ENCODE data around the gene EPHX1. TPM values are rescaled to one million over a fixed set of nuclear protein-coding genes. Genes with fewer than 3 reads are reported as not detected.

The EPHX1 gene
- total and polyA plus RNA-seq, 10 of the 15 experiments (the other 5 are each of a cell fraction or from before 2014, with no cell fraction given), result 0.33 to 2.9 (median 0.78) TPM; not detected in 2

DNA sequence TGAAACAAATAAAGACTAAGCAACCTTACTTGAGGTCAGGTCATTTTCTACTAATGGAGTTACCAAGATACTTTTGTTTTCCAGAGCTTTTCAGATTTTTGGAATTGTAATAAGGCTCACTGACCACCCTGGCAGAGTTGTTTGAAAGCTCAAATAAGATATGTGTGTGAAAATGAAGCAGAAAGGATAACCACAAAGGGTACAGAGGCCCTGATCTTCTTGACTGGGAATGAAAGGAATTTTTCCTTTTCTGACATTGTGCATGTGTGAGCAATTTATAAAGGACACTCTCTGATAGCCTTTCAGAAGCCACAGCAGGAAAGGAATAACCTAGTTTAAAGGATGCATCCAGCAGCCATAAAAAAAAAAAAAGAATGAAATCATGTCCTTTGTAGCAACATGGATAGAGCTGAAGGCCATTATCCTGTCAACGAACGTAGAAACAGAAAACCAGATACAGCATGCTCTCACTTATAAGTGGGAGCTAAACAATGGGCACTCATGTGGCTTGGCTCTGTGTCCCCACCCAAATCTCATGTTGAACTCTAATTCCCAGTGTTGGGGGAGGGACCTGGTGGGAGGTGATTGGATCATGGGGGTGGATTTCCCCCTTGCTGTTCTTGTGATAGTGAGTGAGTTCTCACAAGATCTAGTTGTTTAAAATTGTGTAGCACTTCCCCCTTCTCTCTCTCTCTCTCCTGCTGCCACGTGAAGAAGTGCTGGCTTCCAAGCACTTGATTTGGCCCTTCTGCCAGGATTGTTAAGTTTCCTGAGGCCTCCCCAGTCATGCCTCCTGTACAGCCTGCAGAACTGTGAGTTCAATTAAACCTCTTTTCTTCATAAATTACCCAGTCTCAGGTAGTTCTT, 35.4 kb upstream of the EPHX1 start:
- in situ Hi-C loops (cut with MboI), result loop anchor here (5.0 to 10.0 kb wide), 2 partner anchors 138 to 300 kb away; no protein-coding TSS in a partner anchor
- Histone ChIP-seq H3K9me3 (replicated peaks; ENCODE audit: control insufficient read depth, insufficient read depth, low read length) (no peaks in the 10 kb centered on the region; the same call in 2 of the 3 replicates), H3K4me3 (no peak overlapping the region), H3K79me2 (ENCODE audit: control insufficient read depth, insufficient read depth, low read length) (peaks cover 17% of the 10 kb centered on the region), H3K36me3 (ENCODE audit: control insufficient read depth in 2 of 2, insufficient read depth in 2 of 2, low read length in 1 of 2) (no peaks in the 10 kb centered on the region), H3K27me3 (replicated peaks in 1 of 2; ENCODE audit: control insufficient read depth in 2 of 2, insufficient read depth in 2 of 2, low read length in 1 of 2) (no peaks in the 10 kb centered on the region), H4K20me1 (ENCODE audit: control insufficient read depth, insufficient read depth) (no peaks in the 10 kb centered on the region), H2AFZ (ENCODE audit: control insufficient read depth, low read depth, low read length) (no peak overlapping the region), H3K4me2 (ENCODE audit: control insufficient read depth, insufficient read depth) (no peak overlapping the region), H3K4me1 (ENCODE audit: control insufficient read depth, insufficient read depth, low read length) (no peaks in the 10 kb centered on the region), H3K27ac (ENCODE audit: control insufficient read depth, insufficient read depth) (no peak overlapping the region), H3K9ac (ENCODE audit: control insufficient read depth, insufficient read depth, low read length) (no peak overlapping the region)
- intact Hi-C loops (cut with micrococcal nuclease; ENCODE audit: unreplicated experiment), result loop anchor here (5.0 to 10.0 kb wide), 3 partner anchors 148 to 340 kb away; partner anchors contain the start of gene PYCR2
- 67% methylated on average over 3 of the region's 3 CpGs for WGBS (ENCODE audit: insufficient coverage, insufficient replicate concordance, low lambda C conversion rate, missing lambda C conversion rate)
- FAIRE-seq (no peak), DNase-seq (ENCODE audit: low read depth, low spot score) (no peak), ATAC-seq (no peak)
- ChIA-PET SMC1A (ENCODE audit: uncharacterized antibody, unreplicated experiment) (interaction anchor here (1.3 kb wide), 1 partner anchor 9 kb away, joined by 4 read pairs; no protein-coding TSS in a partner anchor), POLR2A (no interaction called here), CTCF (interaction anchor here (0.6 to 6.2 kb wide), 5 partner anchors 9 to 300 kb away, joined by 3 to 57 read pairs (median 4); partner anchors contain the start of gene TMEM63A), RAD21 (ENCODE audit: unreplicated experiment) (interaction anchor here (0.8 to 5.2 kb wide), 4 partner anchors 107 to 309 kb away, joined by 3 to 39 read pairs (median 20); partner anchors contain the start of gene TMEM63A)
- BruUV-seq (replicated peaks), result no TSS peak
- TF ChIP-seq CHD1 (IDR thresholded peaks at IDR 0.05; ENCODE audit: low read depth, low read length), result no peak
- TF ChIP-seq, protein P1, sequence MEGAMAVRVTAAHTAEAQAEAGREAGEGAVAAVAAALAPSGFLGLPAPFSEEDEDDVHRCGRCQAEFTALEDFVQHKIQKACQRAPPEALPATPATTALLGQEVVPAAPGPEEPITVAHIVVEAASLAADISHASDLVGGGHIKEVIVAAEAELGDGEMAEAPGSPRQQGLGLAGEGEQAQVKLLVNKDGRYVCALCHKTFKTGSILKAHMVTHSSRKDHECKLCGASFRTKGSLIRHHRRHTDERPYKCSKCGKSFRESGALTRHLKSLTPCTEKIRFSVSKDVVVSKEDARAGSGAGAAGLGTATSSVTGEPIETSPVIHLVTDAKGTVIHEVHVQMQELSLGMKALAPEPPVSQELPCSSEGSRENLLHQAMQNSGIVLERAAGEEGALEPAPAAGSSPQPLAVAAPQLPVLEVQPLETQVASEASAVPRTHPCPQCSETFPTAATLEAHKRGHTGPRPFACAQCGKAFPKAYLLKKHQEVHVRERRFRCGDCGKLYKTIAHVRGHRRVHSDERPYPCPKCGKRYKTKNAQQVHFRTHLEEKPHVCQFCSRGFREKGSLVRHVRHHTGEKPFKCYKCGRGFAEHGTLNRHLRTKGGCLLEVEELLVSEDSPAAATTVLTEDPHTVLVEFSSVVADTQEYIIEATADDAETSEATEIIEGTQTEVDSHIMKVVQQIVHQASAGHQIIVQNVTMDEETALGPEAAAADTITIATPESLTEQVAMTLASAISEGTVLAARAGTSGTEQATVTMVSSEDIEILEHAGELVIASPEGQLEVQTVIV (IDR thresholded peaks at IDR 0.05; ENCODE audit: borderline replicate concordance, partially characterized antibody), result no peak
- TF ChIP-seq RBBP5 (conservative IDR thresholded peaks at IDR 0.05), result no peak
- TF ChIP-seq TARDBP (IDR thresholded peaks at IDR 0.05; ENCODE audit: borderline replicate concordance), result no peak
- TF ChIP-seq ZNF207 (IDR thresholded peaks at IDR 0.05; ENCODE audit: borderline replicate concordance), result no peak
- TF ChIP-seq SMC3 (IDR thresholded peaks at IDR 0.05; ENCODE audit: borderline replicate concordance, low read length), result no peak
- TF ChIP-seq RB1 (IDR thresholded peaks at IDR 0.05; ENCODE audit: borderline replicate concordance), result no peak
- TF ChIP-seq, protein P2, sequence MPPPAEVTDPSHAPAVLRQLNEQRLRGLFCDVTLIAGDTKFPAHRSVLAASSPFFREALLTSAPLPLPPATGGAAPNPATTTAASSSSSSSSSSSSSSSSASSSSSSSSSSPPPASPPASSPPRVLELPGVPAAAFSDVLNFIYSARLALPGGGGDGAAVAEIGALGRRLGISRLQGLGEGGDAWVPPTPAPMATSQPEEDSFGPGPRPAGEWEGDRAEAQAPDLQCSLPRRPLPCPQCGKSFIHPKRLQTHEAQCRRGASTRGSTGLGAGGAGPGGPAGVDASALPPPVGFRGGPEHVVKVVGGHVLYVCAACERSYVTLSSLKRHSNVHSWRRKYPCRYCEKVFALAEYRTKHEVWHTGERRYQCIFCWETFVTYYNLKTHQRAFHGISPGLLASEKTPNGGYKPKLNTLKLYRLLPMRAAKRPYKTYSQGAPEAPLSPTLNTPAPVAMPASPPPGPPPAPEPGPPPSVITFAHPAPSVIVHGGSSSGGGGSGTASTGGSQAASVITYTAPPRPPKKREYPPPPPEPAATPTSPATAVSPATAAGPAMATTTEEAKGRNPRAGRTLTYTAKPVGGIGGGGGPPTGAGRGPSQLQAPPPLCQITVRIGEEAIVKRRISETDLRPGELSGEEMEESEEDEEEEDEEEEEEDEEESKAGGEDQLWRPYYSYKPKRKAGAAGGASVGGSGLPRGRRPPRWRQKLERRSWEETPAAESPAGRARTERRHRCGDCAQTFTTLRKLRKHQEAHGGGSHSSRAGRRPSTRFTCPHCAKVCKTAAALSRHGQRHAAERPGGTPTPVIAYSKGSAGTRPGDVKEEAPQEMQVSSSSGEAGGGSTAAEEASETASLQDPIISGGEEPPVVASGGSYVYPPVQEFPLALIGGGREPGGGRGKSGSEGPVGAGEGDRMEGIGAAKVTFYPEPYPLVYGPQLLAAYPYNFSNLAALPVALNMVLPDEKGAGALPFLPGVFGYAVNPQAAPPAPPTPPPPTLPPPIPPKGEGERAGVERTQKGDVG (CRISPR knock-in tag; IDR thresholded peaks at IDR 0.05), result no peak
- no peak for TF ChIP-seq NR2C1 (IDR thresholded peaks at IDR 0.05)
- TF ChIP-seq NFIC (IDR thresholded peaks at IDR 0.05; ENCODE audit: low read depth, low read length), result no peak
- TF ChIP-seq POLR2AphosphoS2 (IDR thresholded peaks at IDR 0.05; ENCODE audit: low read depth, low read length), result no peak
- TF ChIP-seq NR2C2 (IDR thresholded peaks at IDR 0.05; ENCODE audit: borderline replicate concordance, control insufficient read depth, insufficient read length, low read depth), result no peak
- TF ChIP-seq, protein P3, sequence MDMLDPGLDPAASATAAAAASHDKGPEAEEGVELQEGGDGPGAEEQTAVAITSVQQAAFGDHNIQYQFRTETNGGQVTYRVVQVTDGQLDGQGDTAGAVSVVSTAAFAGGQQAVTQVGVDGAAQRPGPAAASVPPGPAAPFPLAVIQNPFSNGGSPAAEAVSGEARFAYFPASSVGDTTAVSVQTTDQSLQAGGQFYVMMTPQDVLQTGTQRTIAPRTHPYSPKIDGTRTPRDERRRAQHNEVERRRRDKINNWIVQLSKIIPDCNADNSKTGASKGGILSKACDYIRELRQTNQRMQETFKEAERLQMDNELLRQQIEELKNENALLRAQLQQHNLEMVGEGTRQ (IDR thresholded peaks at IDR 0.05; ENCODE audit: borderline replicate concordance, low read depth, low read length), result no peak
- no peak for TF ChIP-seq YBX1 (IDR thresholded peaks at IDR 0.05)
- no peak for TF ChIP-seq MTA3 (IDR thresholded peaks at IDR 0.05; ENCODE audit: borderline replicate concordance, low read length)
